Measurements from ENCODE around the gene ASPM. TPM values are rescaled to one million over a fixed set of nuclear protein-coding genes. Genes with fewer than 3 reads are reported as not detected.

The ASPM gene
- total RNA-seq, 2 experiments from 2014 or later: 0.25 to 0.36 TPM

DNA sequence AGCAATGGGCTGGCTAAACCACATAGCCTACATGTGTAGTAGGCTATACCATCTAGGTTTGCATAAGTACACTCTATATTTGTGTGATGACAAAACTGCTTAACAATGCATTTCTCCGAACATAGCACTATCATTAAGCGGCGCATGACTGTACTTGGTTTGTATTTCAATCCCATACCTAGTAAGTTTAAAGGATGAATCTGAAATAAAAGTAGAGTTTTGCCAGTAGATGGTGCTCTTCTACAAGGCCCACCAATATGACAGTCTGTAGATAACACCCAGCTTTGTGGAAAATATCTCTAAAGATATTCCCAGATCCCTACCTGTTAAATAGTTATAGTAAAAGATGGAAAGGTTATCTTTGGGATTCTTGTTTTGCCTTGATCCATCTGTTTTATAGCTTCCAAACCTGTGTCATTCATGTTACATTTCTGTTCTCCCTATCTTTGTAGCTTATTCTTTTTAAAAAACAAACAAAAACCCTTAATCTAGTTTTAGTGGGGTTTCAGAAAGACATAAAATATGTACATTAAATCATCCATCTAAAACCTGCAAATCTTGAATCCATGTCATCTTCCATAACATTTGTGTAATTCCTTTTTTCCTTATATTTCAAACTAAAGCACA, 33.9 kb upstream of the ASPM start:
- TF ChIP-seq, protein P1, sequence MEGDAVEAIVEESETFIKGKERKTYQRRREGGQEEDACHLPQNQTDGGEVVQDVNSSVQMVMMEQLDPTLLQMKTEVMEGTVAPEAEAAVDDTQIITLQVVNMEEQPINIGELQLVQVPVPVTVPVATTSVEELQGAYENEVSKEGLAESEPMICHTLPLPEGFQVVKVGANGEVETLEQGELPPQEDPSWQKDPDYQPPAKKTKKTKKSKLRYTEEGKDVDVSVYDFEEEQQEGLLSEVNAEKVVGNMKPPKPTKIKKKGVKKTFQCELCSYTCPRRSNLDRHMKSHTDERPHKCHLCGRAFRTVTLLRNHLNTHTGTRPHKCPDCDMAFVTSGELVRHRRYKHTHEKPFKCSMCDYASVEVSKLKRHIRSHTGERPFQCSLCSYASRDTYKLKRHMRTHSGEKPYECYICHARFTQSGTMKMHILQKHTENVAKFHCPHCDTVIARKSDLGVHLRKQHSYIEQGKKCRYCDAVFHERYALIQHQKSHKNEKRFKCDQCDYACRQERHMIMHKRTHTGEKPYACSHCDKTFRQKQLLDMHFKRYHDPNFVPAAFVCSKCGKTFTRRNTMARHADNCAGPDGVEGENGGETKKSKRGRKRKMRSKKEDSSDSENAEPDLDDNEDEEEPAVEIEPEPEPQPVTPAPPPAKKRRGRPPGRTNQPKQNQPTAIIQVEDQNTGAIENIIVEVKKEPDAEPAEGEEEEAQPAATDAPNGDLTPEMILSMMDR (IDR thresholded peaks at IDR 0.05): peak; percentile 77
- no peaks in the 10 kb centered on the region for H3K27me3 ChIP-seq (ENCODE audit: control insufficient read depth in 1 of 2, insufficient read depth in 2 of 2, low read length in 2 of 2)
- Mint-ChIP-seq H3K36me3 (ENCODE audit: low read depth) (peaks cover 83% of the 10 kb centered on the region), H3K9me3 (no peaks in the 10 kb centered on the region), H3K27me3 (no peaks in the 10 kb centered on the region), H3K4me3 (no peak overlapping the region), H3K27ac (no peak overlapping the region), H3K4me1 (ENCODE audit: low read depth) (peaks cover 16% of the 10 kb centered on the region)
- H3K4me3 ChIP-seq (ENCODE audit: low read length): no peak overlapping the region
- peak in 3 of 14 experiments; percentile 48 to 56 (median 51) for DNase-seq
- no peaks in the 10 kb centered on the region for H3K4me1 ChIP-seq (ENCODE audit: insufficient read depth, low read length)
- H3K27ac ChIP-seq (ENCODE audit: low read depth in 1 of 2, low read length in 2 of 2): no peak overlapping the region
- ChIA-PET CTCF (interaction anchor here (0.8 to 2.5 kb wide), 6 partner anchors 9 to 177 kb away, joined by 3 to 16 read pairs (median 3); no protein-coding TSS in a partner anchor), POLR2A (no interaction called here)
- intact Hi-C loops (cut with DNase I, micrococcal nuclease): loop anchor here (1.0 kb wide), 1 partner anchor 177 kb away; no protein-coding TSS in a partner anchor
- H3K36me3 ChIP-seq (ENCODE audit: insufficient read depth, low read length): peaks cover 78% of the 10 kb centered on the region
- H3K9me3 ChIP-seq (ENCODE audit: control insufficient read depth in 1 of 2, insufficient read depth in 1 of 2, low read length in 2 of 2): no peaks in the 10 kb centered on the region
- peak; percentile 59 for ATAC-seq (ENCODE audit: poor library complexity)

DNA sequence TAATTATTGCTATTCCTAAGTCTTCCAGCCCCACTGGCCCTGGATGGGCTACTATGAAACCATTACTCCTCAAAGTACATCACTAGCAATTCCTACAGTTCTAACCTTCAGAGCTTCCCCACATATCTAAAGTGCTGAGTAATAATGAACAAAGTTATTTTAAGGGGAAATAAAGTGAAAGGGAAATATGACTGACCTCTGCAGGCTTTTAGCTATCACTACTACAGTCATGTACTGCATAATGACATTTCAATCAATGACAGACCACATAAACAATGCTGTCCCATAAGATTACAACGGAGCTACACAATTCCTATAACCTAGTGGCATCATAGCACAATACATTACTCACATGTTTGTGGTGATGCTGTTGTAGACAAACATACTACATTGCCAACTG, 32.5 kb upstream of the ASPM start:
- peaks cover 9% of the 10 kb centered on the region for H3K4me1 Mint-ChIP-seq (ENCODE audit: low read depth)
- Histone ChIP-seq H3K27ac (ENCODE audit: low read depth in 1 of 2, low read length in 2 of 2) (no peak overlapping the region), H3K27me3 (ENCODE audit: control insufficient read depth in 1 of 2, insufficient read depth in 2 of 2, low read length in 2 of 2) (no peaks in the 10 kb centered on the region), H3K9me3 (ENCODE audit: control insufficient read depth in 1 of 2, insufficient read depth in 1 of 2, low read length in 2 of 2) (no peaks in the 10 kb centered on the region), H3K4me3 (ENCODE audit: low read length) (no peak overlapping the region), H3K4me1 (ENCODE audit: insufficient read depth, low read length) (no peaks in the 10 kb centered on the region), H3K36me3 (ENCODE audit: insufficient read depth, low read length) (peaks cover 81% of the 10 kb centered on the region)
- no peak for ATAC-seq (ENCODE audit: poor library complexity)
- no peaks in the 10 kb centered on the region for H3K27me3 Mint-ChIP-seq
- TF ChIP-seq, protein P1 (IDR thresholded peaks at IDR 0.05): no peak
- no peak for DNase-seq
- no peaks in the 10 kb centered on the region for H3K9me3 Mint-ChIP-seq
- H3K4me3 Mint-ChIP-seq: no peak overlapping the region
- POLR2A ChIA-PET: no interaction called here
- intact Hi-C loops (cut with DNase I, micrococcal nuclease): loop anchor here in 1 of 2 experiments (10.0 kb wide), 1 partner anchor 346 kb away; no protein-coding TSS in a partner anchor
- peaks cover 89% of the 10 kb centered on the region for H3K36me3 Mint-ChIP-seq (ENCODE audit: low read depth)
- no peak overlapping the region for H3K27ac Mint-ChIP-seq
- CTCF ChIA-PET: interaction anchor here (0.7 to 2.5 kb wide), 5 partner anchors 11 to 178 kb away, joined by 3 to 16 read pairs (median 3); no protein-coding TSS in a partner anchor

DNA sequence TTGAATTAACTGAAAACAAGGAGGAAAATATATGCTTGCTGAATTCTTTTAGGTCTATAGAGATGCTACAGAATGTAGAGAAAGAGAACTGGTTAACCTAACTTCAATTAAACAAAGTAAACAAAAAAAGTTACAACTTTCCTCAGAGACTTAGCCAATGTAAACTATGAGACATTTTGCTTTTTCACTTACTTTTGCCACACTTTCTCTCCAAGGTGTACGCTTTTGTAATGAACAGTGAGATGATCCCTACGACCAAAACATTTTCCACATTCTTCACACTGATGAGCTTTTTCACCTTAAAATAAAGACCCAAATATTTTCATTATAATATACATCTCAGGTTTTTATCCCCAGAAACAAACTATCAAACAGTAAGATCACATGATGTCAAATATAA, 28.3 kb upstream of the ASPM start:
- Histone ChIP-seq H3K4me1 (ENCODE audit: insufficient read depth, low read length) (no peaks in the 10 kb centered on the region), H3K27me3 (ENCODE audit: control insufficient read depth in 1 of 2, insufficient read depth in 2 of 2, low read length in 2 of 2) (no peaks in the 10 kb centered on the region), H3K4me3 (ENCODE audit: low read length) (no peak overlapping the region), H3K27ac (ENCODE audit: low read depth in 1 of 2, low read length in 2 of 2) (no peak overlapping the region), H3K9me3 (ENCODE audit: control insufficient read depth in 1 of 2, insufficient read depth in 1 of 2, low read length in 2 of 2) (no peaks in the 10 kb centered on the region), H3K36me3 (ENCODE audit: insufficient read depth, low read length) (peaks cover 65% of the 10 kb centered on the region)
- H3K36me3 Mint-ChIP-seq (ENCODE audit: low read depth): peaks cover 84% of the 10 kb centered on the region
- H3K4me3 Mint-ChIP-seq: no peak overlapping the region
- no peaks in the 10 kb centered on the region for H3K4me1 Mint-ChIP-seq (ENCODE audit: low read depth)
- H3K9me3 Mint-ChIP-seq: no peaks in the 10 kb centered on the region
- TF ChIP-seq, protein P1 (IDR thresholded peaks at IDR 0.05): no peak
- CTCF ChIA-PET: no interaction called here
- POLR2A ChIA-PET: no interaction called here
- no peaks in the 10 kb centered on the region for H3K27me3 Mint-ChIP-seq
- intact Hi-C loops (cut with DNase I, micrococcal nuclease): loop anchor here in 1 of 2 experiments (10.0 kb wide), 1 partner anchor 350 kb away; no protein-coding TSS in a partner anchor
- no peak overlapping the region for H3K27ac Mint-ChIP-seq
- no peak for ATAC-seq (ENCODE audit: poor library complexity)
- DNase-seq: no peak
